A549 treated with CORT108297 at 1 μM for 4 hours (cell line): ENCODE results near the gene OR4L1. TPM values are rescaled to one million over a fixed set of nuclear protein-coding genes. Genes with fewer than 3 reads are reported as not detected.

ENCODE experiments used
- total RNA-seq: library from RNA; stranded (reverse); fragments of 200-300 nt; extraction: Qiagen RNA extraction; gene quantifications from 5 replicates; pipeline ENCODE4 v1.2.3, GENCODE V29; 2022

The OR4L1 gene
- total RNA-seq = not detected in 5 replicates

GRCh38 chr14:20059745-20060144, at the start of gene OR4L1:
OR4L1 (plus strand) TSS chr14:20060045; CDS start chr14:20060045, 0 bp downstream.

GRCh38 chr14:20019257-20019865, 40.5 kb upstream of the OR4L1 start, which contains the start of gene OR4K14:
OR4K14 (minus strand) TSS chr14:20019307; CDS start chr14:20015193, 4,114 bp downstream.

GRCh38 chr14:20035938-20036337, 23.9 kb upstream of the OR4L1 start, which contains the start of gene OR4K13:
OR4K13 (minus strand) TSS chr14:20036038; CDS start chr14:20034758, 1,280 bp downstream.

GRCh38 chr14:20110438-20110837, 50.6 kb downstream of the OR4L1 start, which contains the start of gene OR4K17:
OR4K17 (plus strand) TSS chr14:20110739; CDS start chr14:20117500, 6,761 bp downstream.

Other genes with a start within 250 kb of the OR4L1 start
- gene OR4K2, start 184.9 kb upstream of the OR4L1 start, total RNA-seq = not detected in 5 replicates
- gene OR4K5, start 139.4 kb upstream of the OR4L1 start, total RNA-seq = not detected in 5 replicates
- gene OR4K1, start 129.1 kb upstream of the OR4L1 start, total RNA-seq = not detected in 5 replicates
- gene OR4K15, start 84.5 kb upstream of the OR4L1 start, total RNA-seq = not detected in 5 replicates
- not detected in 5 replicates for gene OR4Q2, start 57.9 kb upstream of the OR4L1 start, total RNA-seq
- gene OR4K14, start 40.7 kb upstream of the OR4L1 start, total RNA-seq = not detected in 5 replicates
- gene OR4K13, start 24.0 kb upstream of the OR4L1 start, total RNA-seq = not detected in 5 replicates
- not detected in 5 replicates for gene OR4K17, start 50.7 kb downstream of the OR4L1 start, total RNA-seq
- not detected in 5 replicates for gene OR4N5, start 78.8 kb downstream of the OR4L1 start, total RNA-seq
- not detected in 5 replicates for gene OR11G2, start 130.9 kb downstream of the OR4L1 start, total RNA-seq
- gene OR11H6, start 163.7 kb downstream of the OR4L1 start, total RNA-seq = not detected in 5 replicates
- not detected in 5 replicates for gene OR11H7, start 168.9 kb downstream of the OR4L1 start, total RNA-seq
- gene OR11H4, start 179.2 kb downstream of the OR4L1 start, total RNA-seq = not detected in 5 replicates
- 17.8 to 30.0 TPM (median 20.0 TPM) in 5 replicates for gene TTC5, start 245.9 kb downstream of the OR4L1 start, total RNA-seq